ENCODE results near the gene HTRA1. TPM values are rescaled to one million over a fixed set of nuclear protein-coding genes. Genes with fewer than 3 reads are reported as not detected.
A peak's percentile ranks its signal among the peaks of the same experiment; 100 is the strongest.

HTRA1 gene
- total RNA-seq, 1 donor from 2014 or later, result 1,504 TPM

GRCh38 chr10:122420624-122421007, 40.7 kb upstream of the HTRA1 start:
- peaks cover 16% of the 10 kb centered on the region for H3K36me3 Mint-ChIP-seq (ENCODE audit: low read depth)
- no peak overlapping the region for H3K4me3 Mint-ChIP-seq (ENCODE audit: unreplicated experiment)
- no peaks in the 10 kb centered on the region for H3K9me3 Mint-ChIP-seq (ENCODE audit: low read depth)
- DNase-seq (ENCODE audit: low spot score), result no peak
- peak overlapping the region; percentile 90 for H3K27ac Mint-ChIP-seq (ENCODE audit: unreplicated experiment)
- peaks cover 66% of the 10 kb centered on the region for H3K4me1 Mint-ChIP-seq (ENCODE audit: low read depth)
- H3K27me3 Mint-ChIP-seq (ENCODE audit: low read depth), result no peaks in the 10 kb centered on the region
- TF ChIP-seq, protein P1, sequence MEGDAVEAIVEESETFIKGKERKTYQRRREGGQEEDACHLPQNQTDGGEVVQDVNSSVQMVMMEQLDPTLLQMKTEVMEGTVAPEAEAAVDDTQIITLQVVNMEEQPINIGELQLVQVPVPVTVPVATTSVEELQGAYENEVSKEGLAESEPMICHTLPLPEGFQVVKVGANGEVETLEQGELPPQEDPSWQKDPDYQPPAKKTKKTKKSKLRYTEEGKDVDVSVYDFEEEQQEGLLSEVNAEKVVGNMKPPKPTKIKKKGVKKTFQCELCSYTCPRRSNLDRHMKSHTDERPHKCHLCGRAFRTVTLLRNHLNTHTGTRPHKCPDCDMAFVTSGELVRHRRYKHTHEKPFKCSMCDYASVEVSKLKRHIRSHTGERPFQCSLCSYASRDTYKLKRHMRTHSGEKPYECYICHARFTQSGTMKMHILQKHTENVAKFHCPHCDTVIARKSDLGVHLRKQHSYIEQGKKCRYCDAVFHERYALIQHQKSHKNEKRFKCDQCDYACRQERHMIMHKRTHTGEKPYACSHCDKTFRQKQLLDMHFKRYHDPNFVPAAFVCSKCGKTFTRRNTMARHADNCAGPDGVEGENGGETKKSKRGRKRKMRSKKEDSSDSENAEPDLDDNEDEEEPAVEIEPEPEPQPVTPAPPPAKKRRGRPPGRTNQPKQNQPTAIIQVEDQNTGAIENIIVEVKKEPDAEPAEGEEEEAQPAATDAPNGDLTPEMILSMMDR (IDR thresholded peaks at IDR 0.05), result no peak

DNA sequence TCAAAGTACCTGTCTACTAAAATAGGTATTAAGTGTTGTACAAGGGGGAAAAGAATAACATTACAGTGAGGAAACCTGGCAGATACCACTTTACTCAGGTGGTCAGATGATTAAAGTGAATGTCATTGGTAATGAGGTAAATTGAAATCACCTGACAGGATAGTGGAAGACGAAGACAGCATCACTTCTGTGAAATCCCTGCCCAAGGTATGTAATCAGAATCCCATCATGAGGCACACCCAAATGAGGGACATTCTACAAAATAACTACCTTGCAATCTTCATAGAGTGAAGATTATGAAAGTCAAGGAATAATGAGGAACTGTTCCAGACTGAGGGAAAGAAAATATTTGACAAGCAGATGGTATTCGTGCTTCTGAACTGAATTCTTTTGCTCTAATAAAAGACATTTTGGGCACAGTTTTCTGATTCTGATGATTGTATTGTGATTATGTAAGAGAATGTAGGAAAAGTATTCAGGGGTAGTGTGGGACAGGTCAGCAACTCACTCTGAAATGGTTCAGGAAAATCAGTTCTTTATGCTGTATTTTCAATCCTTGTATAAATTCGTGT, 40.2 kb upstream of the HTRA1 start:
- peak overlapping the region; percentile 90 for H3K27ac Mint-ChIP-seq (ENCODE audit: unreplicated experiment)
- H3K9me3 Mint-ChIP-seq (ENCODE audit: low read depth), result no peaks in the 10 kb centered on the region
- TF ChIP-seq, protein P1 (IDR thresholded peaks at IDR 0.05), result no peak
- DNase-seq (ENCODE audit: low spot score), result no peak
- H3K27me3 Mint-ChIP-seq (ENCODE audit: low read depth), result no peaks in the 10 kb centered on the region
- peaks cover 61% of the 10 kb centered on the region for H3K4me1 Mint-ChIP-seq (ENCODE audit: low read depth)
- H3K4me3 Mint-ChIP-seq (ENCODE audit: unreplicated experiment), result no peak overlapping the region
- peaks cover 14% of the 10 kb centered on the region for H3K36me3 Mint-ChIP-seq (ENCODE audit: low read depth)

- TF ChIP-seq, protein P1 (IDR thresholded peaks at IDR 0.05), result no peak
- H3K36me3 Mint-ChIP-seq (ENCODE audit: low read depth), result peaks cover 12% of the 10 kb centered on the region
- peaks cover 55% of the 10 kb centered on the region for H3K4me1 Mint-ChIP-seq (ENCODE audit: low read depth)
- no peaks in the 10 kb centered on the region for H3K27me3 Mint-ChIP-seq (ENCODE audit: low read depth)
- no peaks in the 10 kb centered on the region for H3K9me3 Mint-ChIP-seq (ENCODE audit: low read depth)
- no peak for DNase-seq (ENCODE audit: low spot score)
- H3K27ac Mint-ChIP-seq (ENCODE audit: unreplicated experiment), result peak overlapping the region; percentile 74
- H3K4me3 Mint-ChIP-seq (ENCODE audit: unreplicated experiment), result no peak overlapping the region
Observed at GRCh38 chr10:122421742-122422141, 39.6 kb upstream of the HTRA1 start.

GRCh38 chr10:122422266-122422989, 38.9 kb upstream of the HTRA1 start:
- H3K4me3 Mint-ChIP-seq (ENCODE audit: unreplicated experiment), result no peak overlapping the region
- no peaks in the 10 kb centered on the region for H3K27me3 Mint-ChIP-seq (ENCODE audit: low read depth)
- no peaks in the 10 kb centered on the region for H3K9me3 Mint-ChIP-seq (ENCODE audit: low read depth)
- peaks cover 13% of the 10 kb centered on the region for H3K36me3 Mint-ChIP-seq (ENCODE audit: low read depth)
- DNase-seq (ENCODE audit: low spot score), result no peak
- TF ChIP-seq, protein P1 (IDR thresholded peaks at IDR 0.05), result no peak
- H3K4me1 Mint-ChIP-seq (ENCODE audit: low read depth), result peaks cover 49% of the 10 kb centered on the region
- H3K27ac Mint-ChIP-seq (ENCODE audit: unreplicated experiment), result peak overlapping the region; percentile 71

DNA sequence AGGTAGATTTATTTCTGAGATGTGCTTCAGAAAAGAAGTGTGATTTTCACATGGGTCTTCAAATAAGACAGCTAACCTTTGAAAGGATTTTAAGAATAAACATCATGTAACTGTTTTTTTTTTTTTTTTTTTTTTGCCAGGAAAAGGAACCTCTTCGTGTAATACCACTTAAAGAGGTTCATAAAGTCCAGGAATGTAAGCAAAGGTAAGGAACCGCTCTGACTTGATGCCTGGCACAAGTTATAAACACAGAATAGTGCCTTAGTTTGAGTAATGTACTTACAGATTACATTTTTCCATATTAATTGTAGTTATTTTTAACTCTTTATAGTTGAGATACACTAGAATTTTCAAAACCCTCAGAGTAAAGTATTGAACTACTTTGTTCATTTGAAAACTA, 37.3 kb upstream of the HTRA1 start:
- Mint-ChIP-seq H3K36me3 (ENCODE audit: low read depth) (peaks cover 17% of the 10 kb centered on the region), H3K4me1 (ENCODE audit: low read depth) (peaks cover 34% of the 10 kb centered on the region), H3K27ac (ENCODE audit: unreplicated experiment) (no peak overlapping the region), H3K9me3 (ENCODE audit: low read depth) (no peaks in the 10 kb centered on the region), H3K27me3 (ENCODE audit: low read depth) (no peaks in the 10 kb centered on the region), H3K4me3 (ENCODE audit: unreplicated experiment) (no peak overlapping the region)
- no peak for DNase-seq (ENCODE audit: low spot score)
- TF ChIP-seq, protein P1 (IDR thresholded peaks at IDR 0.05), result no peak

Measured in chondrocyte (in vitro differentiated cells).